A549 treated with AZD2906 at 1 μM for 4 hours (cell line): ENCODE data around the gene NPAS1. TPM values are rescaled to one million over a fixed set of nuclear protein-coding genes. Genes with fewer than 3 reads are reported as not detected.

Experiments used
- total RNA-seq: library from RNA; stranded (reverse); fragments of 200-300 nt; extraction: Qiagen RNA extraction; gene quantifications from 5 replicates; pipeline ENCODE4 v1.2.3, GENCODE V29; 2022

The NPAS1 gene, protein sequence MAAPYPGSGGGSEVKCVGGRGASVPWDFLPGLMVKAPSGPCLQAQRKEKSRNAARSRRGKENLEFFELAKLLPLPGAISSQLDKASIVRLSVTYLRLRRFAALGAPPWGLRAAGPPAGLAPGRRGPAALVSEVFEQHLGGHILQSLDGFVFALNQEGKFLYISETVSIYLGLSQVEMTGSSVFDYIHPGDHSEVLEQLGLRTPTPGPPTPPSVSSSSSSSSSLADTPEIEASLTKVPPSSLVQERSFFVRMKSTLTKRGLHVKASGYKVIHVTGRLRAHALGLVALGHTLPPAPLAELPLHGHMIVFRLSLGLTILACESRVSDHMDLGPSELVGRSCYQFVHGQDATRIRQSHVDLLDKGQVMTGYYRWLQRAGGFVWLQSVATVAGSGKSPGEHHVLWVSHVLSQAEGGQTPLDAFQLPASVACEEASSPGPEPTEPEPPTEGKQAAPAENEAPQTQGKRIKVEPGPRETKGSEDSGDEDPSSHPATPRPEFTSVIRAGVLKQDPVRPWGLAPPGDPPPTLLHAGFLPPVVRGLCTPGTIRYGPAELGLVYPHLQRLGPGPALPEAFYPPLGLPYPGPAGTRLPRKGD
- total RNA-seq = 6.0 to 9.2 TPM (median 6.5 TPM) in 5 replicates

DNA sequence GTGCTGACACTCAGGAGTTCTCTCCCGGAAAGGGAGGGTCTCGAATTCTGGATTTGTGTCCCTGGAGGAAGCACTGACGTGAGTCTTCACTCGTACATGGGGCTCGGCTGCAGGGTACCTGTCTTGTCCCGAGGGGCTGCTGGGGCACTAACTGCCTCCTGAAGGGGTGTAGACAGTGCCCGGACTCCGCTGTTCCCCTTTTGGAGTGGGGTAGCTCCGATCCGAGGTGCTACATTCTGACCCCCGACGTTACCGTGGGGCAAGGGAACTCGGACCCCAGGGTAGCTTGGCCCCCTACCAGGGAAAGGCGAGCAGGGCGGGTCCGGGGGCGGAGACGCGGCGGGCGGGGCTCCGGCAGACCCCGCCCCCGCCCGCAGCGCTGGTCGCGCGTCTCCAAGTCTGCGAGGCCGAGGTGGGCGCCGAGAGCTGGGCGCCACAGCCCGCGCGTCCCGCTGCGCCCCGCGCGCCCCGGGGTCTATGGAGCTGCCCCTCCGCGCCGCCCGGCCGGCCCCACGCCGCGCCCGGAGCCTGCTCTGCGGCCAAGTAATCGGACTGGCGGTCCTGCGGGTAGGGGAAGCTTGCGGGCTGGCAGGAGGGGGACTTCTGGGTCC is at the start of gene NPAS1:
NPAS1 (plus strand) TSS at position 407 of the 611 bp plus-strand sequence. CDS start 1,211 bp downstream, outside the sequence.

Other genes starting within 250 kb of the NPAS1 start
- gene SLC1A5, start 231.2 kb upstream of the NPAS1 start, total RNA-seq = 207 to 241 TPM (median 213 TPM) in 5 replicates
- 233 to 318 TPM (median 306 TPM) in 5 replicates for gene AP2S1, start 169.0 kb upstream of the NPAS1 start, total RNA-seq
- 24.5 to 30.3 TPM (median 28.2 TPM) in 5 replicates for gene ARHGAP35, start 158.8 kb upstream of the NPAS1 start, total RNA-seq
- gene TMEM160, start 28.8 kb downstream of the NPAS1 start, total RNA-seq = 31.2 to 90.5 TPM (median 81.3 TPM) in 5 replicates
- gene ZC3H4, start 93.9 kb downstream of the NPAS1 start, total RNA-seq = 18.8 to 25.6 TPM (median 20.7 TPM) in 5 replicates
- 199 to 250 TPM (median 210 TPM) in 5 replicates for gene SAE1, start 111.0 kb downstream of the NPAS1 start, total RNA-seq
- 16.6 to 28.7 TPM (median 26.5 TPM) in 5 replicates for gene BBC3, start 211.4 kb downstream of the NPAS1 start, total RNA-seq
- gene CCDC9, start 236.7 kb downstream of the NPAS1 start, total RNA-seq = 22.2 to 26.5 TPM (median 25.2 TPM) in 5 replicates